SK-N-SH (cell line): ENCODE measurements around the gene KCNJ5. TPM values are rescaled to one million over a fixed set of nuclear protein-coding genes. Genes with fewer than 3 reads are reported as not detected.
A peak's percentile ranks its signal among the peaks of the same experiment; 100 is the strongest.

Experiments used
- CTCF ChIA-PET: fragments of 300-600, 350-600 bp; formaldehyde crosslinking; extraction: SDS; loops from one replicate; lab custom pipeline; 2021; lab: Yijun Ruan, JAX
- POLR2A ChIA-PET: fragments of 350-600 bp; sonication (Branson Sonifier 250); formaldehyde crosslinking; extraction: SDS; loops from one replicate; lab custom pipeline; 2020; ENCODE audit warnings: antibody characterized with exemption, inconsistent platforms; lab: Yijun Ruan, JAX
- DNase-seq: peaks from one replicate; pipeline ENCODE4 v3.0.0; 2012
- H2AFZ ChIP-seq: fragments of 200-600 bp; sonication (generic); 2 replicates; pipeline ENCODE4 v1.8.1; 2016; ENCODE audit warnings: antibody characterized with exemption, mild to moderate bottlenecking, low read depth
- H3F3A ChIP-seq: fragments of 200-600 bp; sonication (generic); replicated peaks from 2 replicates; pipeline ENCODE3; 2016; ENCODE audit warnings: antibody characterized with exemption, mild to moderate bottlenecking; ENCODE audit not compliant: insufficient read depth
- H3K27ac ChIP-seq, 2 experiments: fragments of 200-500 bp in 1 of 2; fragments of 200-600 bp in 1 of 2; sonication (Bioruptor generic) in 1 of 2; sonication (generic), shearing (Covaris generic) in 1 of 2; 2 replicates each; pipeline versions ENCODE4 v1.5.1 to v1.6.1; 2014 to 2016; ENCODE audit warnings: low read depth in 2 of 2, inconsistent platforms in 1 of 2, low read length in 1 of 2, mild to moderate bottlenecking in 1 of 2, mixed read lengths in 1 of 2
- H3K27me3 ChIP-seq: fragments of 200-600 bp; sonication (generic), shearing (Covaris generic); 2 replicates; pipeline ENCODE4 v1.6.1; 2016; ENCODE audit warnings: mixed run types; ENCODE audit not compliant: insufficient read depth
- H3K36me3 ChIP-seq, 2 experiments: fragments of 200-500 bp in 1 of 2; fragments of 200-600 bp in 1 of 2; sonication (Bioruptor generic) in 1 of 2; sonication (generic) in 1 of 2; replicated peaks in 1 of 2; 2 replicates each; pipeline versions ENCODE3 to v1.5.1; 2014 to 2016; ENCODE audit warnings: low read length in 1 of 2, mild to moderate bottlenecking in 1 of 2; ENCODE audit not compliant: insufficient read depth in 2 of 2, control insufficient read depth in 1 of 2
- H3K4me1 ChIP-seq, 2 experiments: fragments of 200-500 bp in 1 of 2; fragments of 200-600 bp in 1 of 2; sonication (Bioruptor generic) in 1 of 2; sonication (generic), shearing (Covaris generic) in 1 of 2; 2 replicates each; pipeline versions ENCODE4 v1.5.1 to v1.6.1; 2014 to 2016; ENCODE audit warnings: low read depth in 1 of 2, low read length in 1 of 2, mixed run types in 1 of 2; ENCODE audit not compliant: insufficient read depth in 2 of 2, control insufficient read depth in 1 of 2
- H3K4me2 ChIP-seq: fragments of 200-600 bp; sonication (generic), shearing (Covaris generic); 2 replicates; pipeline ENCODE4 v1.6.1; 2017; ENCODE audit warnings: mixed run types
- H3K4me3 ChIP-seq, 2 experiments: fragments of 200-500 bp in 1 of 2; fragments of 200-600 bp in 1 of 2; sonication (Bioruptor generic) in 1 of 2; sonication (generic), shearing (Covaris generic) in 1 of 2; 2 replicates each; pipeline versions ENCODE4 v1.5.1 to v1.8.1; 2014 to 2016; ENCODE audit warnings: low read depth in 2 of 2, inconsistent platforms in 1 of 2, low read length in 1 of 2, mild to moderate bottlenecking in 1 of 2, mixed read lengths in 1 of 2, moderate library complexity in 1 of 2
- H3K79me2 ChIP-seq: fragments of 200-600 bp; sonication (generic); 2 replicates; pipeline ENCODE4 v1.8.1; 2017; ENCODE audit warnings: mild to moderate bottlenecking; ENCODE audit not compliant: insufficient read depth
- H3K9ac ChIP-seq: fragments of 200-600 bp; sonication (generic); 2 replicates; pipeline ENCODE4 v1.6.1; 2017; ENCODE audit warnings: mixed run types
- H3K9me2 ChIP-seq: fragments of 200-600 bp; sonication (generic); 2 replicates; pipeline ENCODE4 v1.6.1; 2017; ENCODE audit warnings: mixed run types
- H3K9me3 ChIP-seq: fragments of 200-600 bp; sonication (generic); 2 replicates; pipeline ENCODE4 v1.6.1; 2017; ENCODE audit warnings: mixed run types, mild to moderate bottlenecking, moderate library complexity
- H4K20me1 ChIP-seq: fragments of 200-600 bp; sonication (generic); 2 replicates; pipeline ENCODE4 v1.6.1; 2017; ENCODE audit warnings: mild to moderate bottlenecking, mixed run types; ENCODE audit not compliant: insufficient read depth
- ELF1 ChIP-seq: IDR thresholded peaks from 2 replicates; pipeline ENCODE4 v1.4.0; 2012
- FOXM1 ChIP-seq: IDR thresholded peaks from 2 replicates; pipeline ENCODE4 v1.4.0; 2012; ENCODE audit warnings: low read depth, mild to moderate bottlenecking
- GABPA ChIP-seq: IDR thresholded peaks from 2 replicates; pipeline ENCODE4 v1.4.0; 2012; ENCODE audit warnings: low read depth, mild to moderate bottlenecking
- GATA2 ChIP-seq: sonication (generic); formaldehyde crosslinking; IDR thresholded peaks from 2 replicates; pipeline ENCODE4 v1.5.0; 2020; ENCODE audit warnings: mild to moderate bottlenecking, missing genetic modification reagents
- NRF1 ChIP-seq: IDR thresholded peaks from 2 replicates; pipeline ENCODE4 v1.6.1; 2012; ENCODE audit warnings: low read depth, mild to moderate bottlenecking, low read length
- PBX3 ChIP-seq: IDR thresholded peaks from 2 replicates; pipeline ENCODE4; 2012
- RAD21 ChIP-seq: IDR thresholded peaks from 2 replicates; pipeline ENCODE4 v1.6.1; 2012; ENCODE audit warnings: mild to moderate bottlenecking, low read length
- RXRA ChIP-seq: IDR thresholded peaks from 2 replicates; pipeline ENCODE4 v1.4.0; 2012; ENCODE audit warnings: low read depth, mild to moderate bottlenecking, borderline replicate concordance
- SIN3A ChIP-seq: IDR thresholded peaks from 2 replicates; pipeline ENCODE4 v1.6.1; 2012; ENCODE audit warnings: low read depth, mild to moderate bottlenecking, low read length, moderate library complexity, borderline replicate concordance
- TAF1 ChIP-seq: IDR thresholded peaks from 2 replicates; pipeline ENCODE4 v1.6.1; 2012; ENCODE audit warnings: low read depth, mild to moderate bottlenecking, low read length, moderate library complexity, borderline replicate concordance
- YY1 ChIP-seq: IDR thresholded peaks from 2 replicates; pipeline ENCODE4 v1.4.0; 2012; ENCODE audit warnings: low read depth, mild to moderate bottlenecking
- WGBS: methylation state at CpG from one replicate; pipeline ENCODE4 v1.1.6; 2017; ENCODE audit warnings: low lambda C conversion rate; 5-methylcytosine and 5-hydroxymethylcytosine counted together
- polyA plus RNA-seq, 3 experiments: library from polyadenylated mRNA; depleted of rRNA; stranded (reverse); fragments of >200 nt; gene quantifications; 2 replicates each; pipeline ENCODE4 v1.2.3, GENCODE V29; 2012

KCNJ5 gene
- polyA plus RNA-seq, 1 of the 3 experiments (the other 2 are of a cell fraction): 0.03 TPM

- no peak for TF ChIP-seq SIN3A
- TF ChIP-seq, all 33 proteins: peak for 0
Observed at GRCh38 chr11:128893578-128894285, 2.6 kb downstream of the KCNJ5 start (continued).

- H3K36me3 ChIP-seq: no peaks in the 10 kb centered on the region
- no peak overlapping the region for H3K4me2 ChIP-seq
- H3K27ac ChIP-seq: no peak overlapping the region
- no peaks in the 10 kb centered on the region for H3K79me2 ChIP-seq
- H3K9ac ChIP-seq: no peak overlapping the region
- WGBS: 73% methylated on average over 3 of the region's 3 CpGs
- no peak overlapping the region for H2AFZ ChIP-seq
- no peak overlapping the region for H3K4me3 ChIP-seq
- no peak for DNase-seq
- H3K9me2 ChIP-seq: no peaks in the 10 kb centered on the region
- H3F3A ChIP-seq: no peaks in the 10 kb centered on the region
- no peaks in the 10 kb centered on the region for H3K9me3 ChIP-seq
- no peaks in the 10 kb centered on the region for H4K20me1 ChIP-seq
- H3K4me1 ChIP-seq: peaks cover 0 to 27% of the 10 kb centered on the region in 2 experiments; a peak in 2 of 4 replicates
- POLR2A ChIA-PET: no interaction called here
- peaks cover 11% of the 10 kb centered on the region; the same call in 1 of the 2 replicates for H3K27me3 ChIP-seq
- TF ChIP-seq ELF1 (no peak), YY1 (no peak)
- CTCF ChIA-PET: interaction anchor here (4.1 to 13.1 kb wide), 3 partner anchors 9 to 54 kb away, joined by 40 to 872 read pairs (median 201); partner anchors contain the start of gene TP53AIP1
Observed at GRCh38 chr11:128894286-128894681, 3.1 kb downstream of the KCNJ5 start.

- H3K79me2 ChIP-seq: no peaks in the 10 kb centered on the region
- no peak for TF ChIP-seq RXRA
- no peak for TF ChIP-seq TAF1
- peak; percentile 67; the same call in 1 of the 2 replicates for TF ChIP-seq GATA2 (CRISPR knock-in tag)
- TF ChIP-seq FOXM1: no peak
- TF ChIP-seq GABPA: no peak
- TF ChIP-seq NRF1: no peak
- TF ChIP-seq PBX3: no peak
- TF ChIP-seq RAD21: no peak
- TF ChIP-seq, all 33 proteins: peak for 1
- H3K27me3 ChIP-seq: peaks cover 7% of the 10 kb centered on the region; the same call in 1 of the 2 replicates
- peaks cover 0 to 29% of the 10 kb centered on the region in 2 experiments; a peak in 2 of 4 replicates for H3K4me1 ChIP-seq
- POLR2A ChIA-PET: no interaction called here
- no peak overlapping the region for H3K9ac ChIP-seq
- no peaks in the 10 kb centered on the region for H4K20me1 ChIP-seq
- no peaks in the 10 kb centered on the region for H3F3A ChIP-seq
- H2AFZ ChIP-seq: no peak overlapping the region
- no peaks in the 10 kb centered on the region for H3K9me3 ChIP-seq
- CTCF ChIA-PET: interaction anchor here (0.6 to 13.1 kb wide), 4 partner anchors 9 to 437 kb away, joined by 3 to 872 read pairs (median 120); partner anchors contain the start of gene TP53AIP1
- H3K36me3 ChIP-seq: no peaks in the 10 kb centered on the region
- no peak overlapping the region for H3K4me2 ChIP-seq
- no peak overlapping the region for H3K27ac ChIP-seq
- peak; percentile 53 for DNase-seq
- H3K4me3 ChIP-seq: no peak overlapping the region
- H3K9me2 ChIP-seq: no peaks in the 10 kb centered on the region
- 80% methylated on average over 6 of the region's 6 CpGs for WGBS
Observed at GRCh38 chr11:128894685-128895084, 3.5 kb downstream of the KCNJ5 start.
